Prostate gland (tissue), 1 donor: Measurements from ENCODE around the gene ICOSLG.
"Not testable (repeated sequence)": the region's sequence is repeated elsewhere in the genome, so short reads cannot be mapped to it uniquely, and the experiment has no call there.

Source experiments
- POLR2A ChIP-seq: fragments of 450-650 bp; IDR thresholded peaks from one replicate; pipeline ENCODE4 v1.6.1; 2016; ENCODE audit warnings: antibody characterized with exemption, mild to moderate bottlenecking
- POLR2AphosphoS5 ChIP-seq: sonication (generic); formaldehyde crosslinking; IDR thresholded peaks from one replicate; pipeline ENCODE4 v1.6.1; 2017; ENCODE audit warnings: antibody characterized with exemption

DNA sequence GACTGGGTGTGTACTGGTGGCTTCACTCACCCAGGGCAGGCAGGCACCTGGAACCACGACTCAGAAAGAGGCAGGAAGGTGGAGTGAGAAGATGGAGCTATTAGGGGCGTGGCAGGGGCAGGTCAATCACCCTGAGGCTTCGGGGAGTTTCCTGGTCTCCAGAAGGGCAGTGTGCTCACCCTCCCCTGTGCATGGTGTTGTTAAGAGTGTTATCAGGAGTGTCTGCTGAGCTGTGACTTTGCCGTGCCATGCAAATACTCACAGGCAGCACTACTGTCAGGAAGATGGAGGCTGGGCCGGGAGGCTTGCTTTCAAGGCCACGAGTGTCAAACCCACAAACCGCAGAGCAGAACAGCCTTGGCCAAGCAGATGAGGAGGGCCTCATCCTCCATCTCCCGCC lies 22.3 kb downstream of the ICOSLG start:
- not testable (repeated sequence) for TF ChIP-seq POLR2A, POLR2AphosphoS5
